Neural cell (in vitro differentiated cells): ENCODE measurements around the gene ZNF587B.

Experiments used
- CTCF ChIP-seq: fragments of 450-650 bp; IDR thresholded peaks from 2 replicates; pipeline ENCODE4 v1.5.1; 2014; ENCODE audit warnings: antibody characterized with exemption, mild to moderate bottlenecking, moderate library complexity; ENCODE audit not compliant: poor library complexity, severe bottlenecking
- POLR2AphosphoS5 ChIP-seq: IDR thresholded peaks from 2 replicates; pipeline ENCODE4 v1.6.1; 2012

GRCh38 chr19:57819475-57820148 lies 10.5 kb upstream of the ZNF587B start:
- TF ChIP-seq CTCF (peak; percentile 60), POLR2AphosphoS5 (peak; percentile 79)
